ENCODE results near the gene MACF1. TPM values are rescaled to one million over a fixed set of nuclear protein-coding genes. Genes with fewer than 3 reads are reported as not detected.

MACF1 gene
- 100 and 113 TPM in 2 replicates for total RNA-seq

DNA sequence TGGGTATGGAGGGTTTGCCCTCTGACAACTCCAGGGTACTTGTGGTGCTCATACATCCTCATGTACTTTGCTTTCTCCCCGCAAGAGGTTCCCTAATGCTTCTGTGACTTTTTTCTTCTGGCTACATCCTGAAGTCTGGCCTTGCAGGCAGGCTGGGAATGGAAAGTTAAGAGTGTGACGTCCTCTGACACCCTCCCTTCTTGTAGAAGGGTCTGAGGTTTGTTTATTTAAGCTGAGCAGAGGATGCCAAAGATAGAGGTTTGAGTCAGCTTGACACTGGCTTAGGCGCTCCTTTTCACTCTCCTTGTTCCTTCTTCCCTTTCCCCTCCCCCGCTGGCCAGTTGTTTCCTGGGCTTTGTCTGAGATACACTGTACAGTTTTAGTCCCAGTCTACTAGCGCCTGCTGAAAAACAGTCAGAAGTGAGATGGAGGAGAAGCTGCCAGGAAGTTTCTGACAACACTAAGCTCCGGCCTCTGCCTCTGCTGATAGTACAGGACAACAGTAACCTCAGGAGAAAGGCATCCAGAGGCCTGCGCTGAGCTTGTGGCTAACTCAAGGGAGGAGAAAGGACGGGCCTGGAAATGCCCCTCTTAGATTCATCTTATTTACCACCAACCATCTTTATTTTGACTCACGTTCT is at the start of gene MACF1:
Gene MACF1 (plus strand): TSS at position 255 of the 641 bp plus-strand sequence. CDS start 328 bp downstream, at position 583.

DNA sequence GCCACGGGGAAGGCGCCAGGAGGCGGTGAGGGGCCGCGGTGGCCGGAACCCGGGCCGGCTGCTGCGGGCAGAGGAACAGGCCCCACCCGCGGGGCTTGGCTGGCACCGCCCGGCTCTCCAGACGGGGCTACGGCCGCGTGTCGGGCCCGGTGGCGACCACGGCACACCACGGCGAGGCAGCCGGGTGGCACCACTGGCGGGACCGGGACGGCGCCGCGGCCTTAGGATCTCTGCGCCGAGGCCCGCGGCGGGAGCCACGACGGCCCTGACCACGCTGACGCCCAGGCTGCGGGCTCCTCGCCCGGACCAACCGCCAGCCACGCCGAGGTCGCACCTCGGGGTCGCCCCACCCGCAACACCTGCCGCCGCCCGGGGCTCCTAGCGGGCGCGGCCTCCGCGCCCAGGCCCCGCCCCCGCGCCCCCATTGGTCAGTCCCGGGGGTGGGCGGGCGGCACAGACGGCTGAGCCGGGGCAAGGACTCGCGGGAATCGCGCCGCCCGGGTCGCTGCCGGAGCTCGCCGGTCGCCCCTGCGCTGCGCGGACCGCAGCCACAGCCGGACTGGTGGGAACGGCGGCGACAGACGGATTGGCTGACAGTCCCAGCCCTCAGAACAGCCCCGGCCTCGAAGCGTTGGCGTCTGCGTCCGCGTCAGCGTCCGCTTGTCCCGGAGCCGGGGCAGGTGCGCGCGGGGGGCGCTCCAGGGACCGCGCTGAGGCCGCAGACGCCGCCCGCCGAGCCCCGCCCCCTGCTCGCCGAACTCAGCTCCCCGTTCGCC is 286.8 kb downstream of the MACF1 start, which contains the start of gene BMP8A:
Gene BMP8A (plus strand): TSS at position 491 of the 776 bp plus-strand sequence. CDS start 356 bp downstream, outside the sequence.

Other genes with a start within 250 kb of the MACF1 start
- gene AKIRIN1, start 213.4 kb upstream of the MACF1 start, total RNA-seq: 40.3 and 49.5 TPM in 2 replicates
- gene NDUFS5, start 178.3 kb upstream of the MACF1 start, total RNA-seq: 275 and 311 TPM in 2 replicates

Measured in pericardium fibroblast (primary cell).